Erythroblast (primary cell): ENCODE data around the gene DMD.

ENCODE experiments used
- GATA1 ChIP-seq: IDR thresholded peaks from 2 replicates; pipeline ENCODE4 v1.6.1; 2011; ENCODE audit warnings: low read depth, mild to moderate bottlenecking, control low read depth, low read length, moderate library complexity
- POLR2A ChIP-seq: IDR thresholded peaks from 2 replicates; pipeline ENCODE4 v1.6.1; 2011; ENCODE audit warnings: mild to moderate bottlenecking, low read length

DNA sequence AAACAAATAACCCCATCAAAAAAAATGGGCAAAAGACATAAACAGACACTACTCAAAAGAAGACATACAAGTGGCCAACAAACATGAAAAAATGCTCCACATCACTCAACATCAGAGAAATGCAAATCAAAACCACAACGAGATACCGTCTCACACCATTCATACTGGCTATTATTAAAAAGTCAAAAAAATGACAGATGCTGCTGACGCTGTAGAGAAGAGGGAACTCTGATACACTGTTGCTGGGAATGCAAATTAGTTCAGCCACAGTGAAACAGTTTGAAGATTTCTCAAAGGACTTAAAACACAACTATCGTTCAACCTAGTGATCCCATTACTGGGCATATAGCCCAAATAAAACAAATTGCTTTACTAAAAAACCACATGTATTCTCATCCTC is 1468.3 kb downstream of the DMD start:
- TF ChIP-seq POLR2A (no peak), GATA1 (no peak)
